Measurements from ENCODE around the gene DHRS7B. TPM values are rescaled to one million over a fixed set of nuclear protein-coding genes. Genes with fewer than 3 reads are reported as not detected.
A peak's percentile ranks its signal among the peaks of the same experiment; 100 is the strongest.

The DHRS7B gene
- total RNA-seq, 4 donors from 2014 or later: 24.3 to 35.1 (median 33.7) TPM

GRCh38 chr17:21166595-21167210 is 39.9 kb downstream of the DHRS7B start:
- peak overlapping the region in 3 of 4 donors; percentile 42 to 84 (median 73) for H3K27ac ChIP-seq
- no peak overlapping the region for H3K4me3 ChIP-seq
- TF ChIP-seq CTCF (IDR thresholded peaks at IDR 0.05) (no peak), EP300 (IDR thresholded peaks at IDR 0.05) (peak in 1 of 2 donors; percentile 54), POLR2A (IDR thresholded peaks at IDR 0.05) (no peak)

DNA sequence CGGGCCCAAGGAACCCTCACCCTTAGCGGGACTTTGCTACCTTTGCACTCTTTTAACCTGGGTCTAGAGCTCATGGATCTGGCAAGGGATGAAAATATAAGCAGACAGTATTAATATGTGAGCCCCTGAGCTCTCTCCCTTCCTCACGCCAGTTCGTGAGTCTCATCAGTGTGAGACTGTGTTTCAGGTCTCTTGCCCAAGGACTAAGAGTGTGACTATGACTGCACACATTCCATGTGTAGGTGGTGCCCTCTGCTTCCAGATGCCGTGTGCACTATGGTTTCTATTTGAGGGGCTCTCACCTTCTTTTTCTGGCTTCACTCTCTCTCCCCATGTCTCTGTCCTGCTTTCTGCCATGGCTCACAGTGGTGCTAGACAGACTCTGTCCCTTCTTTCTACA is 40.5 kb downstream of the DHRS7B start:
- Histone ChIP-seq H3K36me3 (peaks cover 0 to 7% (median 0%) of the 10 kb centered on the region in 3 donors), H3K4me1 (peaks cover 0 to 57% (median 17%) of the 10 kb centered on the region in 4 donors), H3K9me3 (no peaks in the 10 kb centered on the region), H3K27me3 (no peaks in the 10 kb centered on the region), H3K4me3 (no peak overlapping the region), H3K27ac (peak overlapping the region in 3 of 4 donors; percentile 42 to 84 (median 73))
- 65 to 70% methylated on average over 5 of the region's 5 CpGs for WGBS, 2 donors
- no peak for DNase-seq (ENCODE audit: low spot score in 2 of 2)
- TF ChIP-seq EP300 (IDR thresholded peaks at IDR 0.05): no peak
- TF ChIP-seq CTCF (IDR thresholded peaks at IDR 0.05): no peak
- TF ChIP-seq POLR2A (IDR thresholded peaks at IDR 0.05): no peak

More at GRCh38 chr17:21166595-21167210, 39.9 kb downstream of the DHRS7B start:
- 25 to 28% methylated on average over 5 of the region's 5 CpGs for WGBS, 2 donors
- H3K4me1 ChIP-seq: peaks cover 0 to 63% (median 17%) of the 10 kb centered on the region in 4 donors
- no peak for DNase-seq (ENCODE audit: low spot score in 2 of 2)
- no peaks in the 10 kb centered on the region for H3K9me3 ChIP-seq
- peaks cover 0 to 1% (median 0%) of the 10 kb centered on the region in 3 donors for H3K36me3 ChIP-seq
- no peaks in the 10 kb centered on the region for H3K27me3 ChIP-seq

DNA sequence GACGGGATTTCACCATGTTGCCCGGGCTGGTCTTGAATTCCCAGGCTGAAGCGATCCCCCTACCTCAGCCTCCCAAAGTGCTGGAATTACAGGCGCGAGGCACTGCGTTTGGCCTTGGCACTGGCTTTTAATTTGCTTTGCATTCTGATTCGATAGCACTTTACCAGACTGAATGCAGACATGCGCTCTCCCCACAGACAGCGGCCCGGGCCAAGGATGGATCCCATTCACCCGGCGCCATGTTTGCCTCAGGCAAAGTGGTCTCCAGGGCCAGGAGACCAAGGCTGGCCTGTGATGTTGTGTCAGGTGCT is 41.7 kb downstream of the DHRS7B start:
- Histone ChIP-seq H3K9me3 (no peaks in the 10 kb centered on the region), H3K4me1 (peaks cover 0 to 52% (median 17%) of the 10 kb centered on the region in 4 donors), H3K36me3 (peaks cover 0 to 20% (median 0%) of the 10 kb centered on the region in 3 donors), H3K27ac (peak overlapping the region in 1 of 4 donors; percentile 73), H3K4me3 (no peak overlapping the region), H3K27me3 (no peaks in the 10 kb centered on the region)
- TF ChIP-seq CTCF (IDR thresholded peaks at IDR 0.05) (no peak), EP300 (IDR thresholded peaks at IDR 0.05) (no peak), POLR2A (IDR thresholded peaks at IDR 0.05) (no peak)
- 95 to 97% methylated on average over 12 of the region's 12 CpGs for WGBS, 2 donors
- no peak for DNase-seq (ENCODE audit: low spot score in 2 of 2)

- whole genome bisulfite sequencing, 2 donors: 85 to 88% methylated on average over 6 to 7 of the region's 7 CpGs
- DNase-seq (ENCODE audit: low spot score in 2 of 2): no peak
- TF ChIP-seq CTCF (IDR thresholded peaks at IDR 0.05): no peak
- no peak for TF ChIP-seq EP300 (IDR thresholded peaks at IDR 0.05)
- no peak for TF ChIP-seq POLR2A (IDR thresholded peaks at IDR 0.05)
- Histone ChIP-seq H3K27ac (no peak overlapping the region), H3K27me3 (no peaks in the 10 kb centered on the region), H3K4me3 (no peak overlapping the region), H3K9me3 (no peaks in the 10 kb centered on the region), H3K4me1 (peaks cover 0 to 56% (median 17%) of the 10 kb centered on the region in 4 donors), H3K36me3 (peaks cover 0 to 29% (median 0%) of the 10 kb centered on the region in 3 donors)
Measured at GRCh38 chr17:21169496-21169895, 42.7 kb downstream of the DHRS7B start.

GRCh38 chr17:21170809-21171208 is 44.0 kb downstream of the DHRS7B start:
- TF ChIP-seq EP300 (IDR thresholded peaks at IDR 0.05) (no peak), POLR2A (IDR thresholded peaks at IDR 0.05) (no peak), CTCF (IDR thresholded peaks at IDR 0.05) (no peak)
- Histone ChIP-seq H3K27me3 (no peaks in the 10 kb centered on the region), H3K36me3 (peaks cover 0 to 39% (median 0%) of the 10 kb centered on the region in 3 donors), H3K4me3 (no peak overlapping the region), H3K9me3 (no peaks in the 10 kb centered on the region), H3K4me1 (peaks cover 0 to 57% (median 16%) of the 10 kb centered on the region in 4 donors), H3K27ac (no peak overlapping the region)
- 67 to 69% methylated on average over 7 of the region's 7 CpGs for WGBS, 2 donors
- no peak for DNase-seq (ENCODE audit: low spot score in 2 of 2)

Data from tibial nerve (tissue), 4 donors.